Measurements from ENCODE around the gene UQCRQ. TPM values are rescaled to one million over a fixed set of nuclear protein-coding genes. Genes with fewer than 3 reads are reported as not detected.

The UQCRQ gene
- total RNA-seq, 2 experiments from 2014 or later = 540 to 565 TPM

DNA sequence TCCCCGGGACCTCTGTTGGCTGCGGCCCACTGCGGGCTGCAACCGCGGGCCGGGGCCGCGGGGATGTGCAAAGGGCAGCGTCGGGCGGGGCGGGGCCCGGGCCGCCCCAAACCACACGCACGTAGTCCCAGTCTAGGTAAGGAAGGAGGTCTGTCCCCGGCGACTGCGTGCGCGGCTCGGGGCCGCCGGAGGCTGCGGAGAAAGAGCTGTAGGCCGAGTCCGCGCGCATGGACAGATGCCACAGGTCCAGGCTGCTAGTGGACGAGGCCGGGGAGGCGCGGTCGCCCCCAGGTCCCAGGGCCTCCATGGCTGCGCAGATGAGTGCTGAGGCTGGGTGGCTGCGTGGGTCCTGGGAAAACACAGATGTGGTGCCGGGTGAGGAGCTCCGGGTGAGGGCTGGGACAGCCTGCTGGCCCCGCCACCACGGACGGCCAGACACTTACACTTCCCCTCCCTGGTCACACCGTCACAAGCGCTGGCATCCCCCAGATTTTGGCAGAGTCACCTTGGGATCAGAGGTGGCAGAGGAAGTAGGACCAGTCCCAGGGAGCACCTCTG lies 40.5 kb upstream of the UQCRQ start:
- no peaks in the 10 kb centered on the region for H3K4me1 Mint-ChIP-seq (ENCODE audit: low read depth)
- H3K9me3 Mint-ChIP-seq = no peaks in the 10 kb centered on the region
- ChIA-PET POLR2A (no interaction called here), CTCF (interaction anchor here (1.3 to 1.7 kb wide), 2 partner anchors 9 to 320 kb away, joined by 4 to 7 read pairs; no protein-coding TSS in a partner anchor)
- no peak overlapping the region for H3K27ac Mint-ChIP-seq
- no peak overlapping the region for H3K4me3 Mint-ChIP-seq
- DNase-seq = no peak
- H3K27me3 Mint-ChIP-seq = peaks cover 42% of the 10 kb centered on the region
- no peaks in the 10 kb centered on the region for H3K36me3 Mint-ChIP-seq
- intact Hi-C loops (cut with micrococcal nuclease) = no loop called here

- Mint-ChIP-seq H3K36me3 (no peaks in the 10 kb centered on the region), H3K27me3 (peaks cover 49% of the 10 kb centered on the region), H3K27ac (no peak overlapping the region), H3K4me1 (ENCODE audit: low read depth) (no peaks in the 10 kb centered on the region), H3K9me3 (no peaks in the 10 kb centered on the region), H3K4me3 (no peak overlapping the region)
- no peak for DNase-seq
- POLR2A ChIA-PET = no interaction called here
- CTCF ChIA-PET = interaction anchor here (1.7 kb wide), 1 partner anchor 9 kb away, joined by 7 read pairs; no protein-coding TSS in a partner anchor
- intact Hi-C loops (cut with micrococcal nuclease) = no loop called here
These were observed 39.9 kb upstream of the UQCRQ start for GRCh38 chr5:132826424-132827082.

GRCh38 chr5:132827943-132828673 lies 38.3 kb upstream of the UQCRQ start:
- Mint-ChIP-seq H3K27me3 (peaks cover 50% of the 10 kb centered on the region), H3K36me3 (no peaks in the 10 kb centered on the region), H3K27ac (no peak overlapping the region), H3K4me1 (ENCODE audit: low read depth) (no peaks in the 10 kb centered on the region), H3K9me3 (no peaks in the 10 kb centered on the region), H3K4me3 (no peak overlapping the region)
- no peak for DNase-seq
- intact Hi-C loops (cut with micrococcal nuclease) = no loop called here
- POLR2A ChIA-PET = no interaction called here
- CTCF ChIA-PET = interaction anchor here (0.5 to 2.9 kb wide), 11 partner anchors 8 to 302 kb away, joined by 3 to 17 read pairs (median 3); no protein-coding TSS in a partner anchor

GRCh38 chr5:132828846-132829494 lies 37.5 kb upstream of the UQCRQ start:
- peak overlapping the region; percentile 13 for H3K4me3 Mint-ChIP-seq
- H3K9me3 Mint-ChIP-seq = no peaks in the 10 kb centered on the region
- CTCF ChIA-PET = interaction anchor here (0.5 to 2.9 kb wide), 12 partner anchors 9 to 303 kb away, joined by 3 to 17 read pairs (median 3); no protein-coding TSS in a partner anchor
- POLR2A ChIA-PET = interaction anchor here (1.3 kb wide), 1 partner anchor 91 kb away, joined by 3 read pairs; the partner anchor contains the start of gene KIF3A
- peaks cover 47% of the 10 kb centered on the region for H3K27me3 Mint-ChIP-seq
- H3K27ac Mint-ChIP-seq = no peak overlapping the region
- H3K4me1 Mint-ChIP-seq (ENCODE audit: low read depth) = no peaks in the 10 kb centered on the region
- intact Hi-C loops (cut with micrococcal nuclease) = no loop called here
- no peaks in the 10 kb centered on the region for H3K36me3 Mint-ChIP-seq
- no peak for DNase-seq

DNA sequence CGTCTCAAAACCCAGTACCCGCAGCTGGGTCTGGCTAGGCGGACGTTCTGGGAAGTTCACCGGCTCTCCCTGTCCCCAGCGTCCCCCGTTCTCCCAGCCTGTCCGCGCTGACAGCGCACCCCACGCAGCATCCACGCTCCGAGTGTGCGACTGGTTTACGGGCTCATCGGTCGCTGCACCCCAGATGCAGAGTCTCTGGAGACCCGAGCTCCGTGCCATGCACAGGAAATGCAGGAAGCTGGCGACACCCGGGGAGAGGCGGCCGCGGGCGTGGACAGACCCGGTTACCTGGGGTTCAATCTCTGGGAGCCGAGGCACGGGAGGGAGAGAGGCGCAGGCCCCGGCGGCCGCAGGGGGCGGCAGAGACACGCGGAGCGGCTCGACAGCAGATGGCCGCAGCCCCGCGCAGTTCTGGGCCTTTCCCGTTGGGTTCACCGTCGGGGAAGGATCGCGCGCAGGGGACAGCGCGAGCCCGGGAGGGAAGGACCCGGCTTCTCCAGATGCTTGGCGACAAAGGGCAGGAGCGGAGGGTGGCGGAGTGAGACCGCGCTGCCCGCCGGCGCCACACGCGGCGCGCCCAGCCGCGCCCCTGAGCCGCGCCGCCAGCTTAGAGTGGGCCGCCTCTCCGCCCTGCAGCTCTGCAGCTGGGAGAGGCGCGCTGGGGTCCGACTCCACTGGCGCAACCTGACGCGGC lies 36.6 kb upstream of the UQCRQ start:
- H3K27me3 Mint-ChIP-seq = peaks cover 41% of the 10 kb centered on the region
- CTCF ChIA-PET = interaction anchor here (0.6 to 2.9 kb wide), 13 partner anchors 9 to 304 kb away, joined by 3 to 17 read pairs (median 4); no protein-coding TSS in a partner anchor
- no peak overlapping the region for H3K27ac Mint-ChIP-seq
- H3K9me3 Mint-ChIP-seq = no peaks in the 10 kb centered on the region
- DNase-seq = peak; percentile 80
- peak overlapping the region; percentile 83 for H3K4me3 Mint-ChIP-seq
- H3K36me3 Mint-ChIP-seq = no peaks in the 10 kb centered on the region
- H3K4me1 Mint-ChIP-seq (ENCODE audit: low read depth) = no peaks in the 10 kb centered on the region
- POLR2A ChIA-PET = interaction anchor here (1.3 kb wide), 1 partner anchor 92 kb away, joined by 3 read pairs; the partner anchor contains the start of gene KIF3A
- intact Hi-C loops (cut with micrococcal nuclease) = loop anchor here (2.0 kb wide), 1 partner anchor 53 kb away; no protein-coding TSS in a partner anchor

DNA sequence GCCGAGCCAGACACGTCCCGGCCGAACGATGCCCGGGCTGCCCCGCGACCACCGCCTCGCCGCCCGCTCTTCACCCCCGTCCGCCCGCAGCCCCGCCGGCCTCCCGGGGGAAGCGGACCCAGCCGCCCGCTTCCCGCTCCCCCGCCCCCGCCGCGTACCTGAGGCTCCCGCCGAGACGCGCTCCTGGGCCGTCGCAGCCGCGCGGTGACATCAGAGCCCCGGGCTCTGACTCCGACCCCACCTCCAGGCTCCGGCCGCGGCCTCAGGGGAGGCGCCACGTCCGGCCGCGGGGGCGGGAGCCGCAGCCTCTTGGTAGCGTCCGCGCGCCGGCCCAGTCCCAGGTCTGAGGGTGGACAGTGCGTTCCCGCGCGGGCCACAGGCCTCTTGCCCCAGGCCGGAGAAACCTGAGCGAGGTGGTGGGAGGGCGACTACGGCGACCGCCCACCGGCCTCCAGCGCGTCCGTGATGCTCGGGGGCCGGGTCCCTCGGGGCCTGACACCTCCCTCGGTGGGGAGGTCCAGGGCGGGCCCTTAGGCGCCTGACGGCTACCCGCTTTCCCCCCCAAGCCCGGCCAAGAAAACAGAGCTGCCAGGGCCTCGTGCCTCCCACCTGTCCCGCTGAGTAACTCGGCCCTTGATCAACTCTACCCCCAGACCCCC lies 35.9 kb upstream of the UQCRQ start, which contains the start of gene SHROOM1:
Gene SHROOM1, minus strand, starts transcription at position 212 of the 659 bp plus-strand sequence. CDS start 4,507 bp downstream, outside the sequence.
- no peaks in the 10 kb centered on the region for H3K36me3 Mint-ChIP-seq
- no peak within 1 kb of the TSS for H3K27ac Mint-ChIP-seq
- ChIA-PET POLR2A (interaction anchor here (1.3 kb wide), 1 partner anchor 93 kb away, joined by 3 read pairs; the partner anchor contains the start of gene KIF3A), CTCF (interaction anchor here (0.6 to 2.9 kb wide), 11 partner anchors 9 to 444 kb away, joined by 3 to 17 read pairs (median 4); no protein-coding TSS in a partner anchor)
- DNase-seq = peak; percentile 50
- intact Hi-C loops (cut with micrococcal nuclease) = loop anchor here (2.0 kb wide), 1 partner anchor 52 kb away; no protein-coding TSS in a partner anchor
- H3K4me1 Mint-ChIP-seq (ENCODE audit: low read depth) = no peaks in the 10 kb centered on the region
- H3K27me3 Mint-ChIP-seq = peaks cover 37% of the 10 kb centered on the region
- H3K9me3 Mint-ChIP-seq = no peaks in the 10 kb centered on the region
- peak within 1 kb of the TSS; percentile 83 for H3K4me3 Mint-ChIP-seq

GRCh38 chr5:132831095-132831860 lies 35.2 kb upstream of the UQCRQ start:
- H3K9me3 Mint-ChIP-seq = no peaks in the 10 kb centered on the region
- no peaks in the 10 kb centered on the region for H3K36me3 Mint-ChIP-seq
- DNase-seq = no peak
- ChIA-PET CTCF (interaction anchor here (1.0 to 5.4 kb wide), 5 partner anchors 8 to 445 kb away, joined by 3 to 24 read pairs (median 4); no protein-coding TSS in a partner anchor), POLR2A (no interaction called here)
- no peak overlapping the region for H3K27ac Mint-ChIP-seq
- peak overlapping the region; percentile 59 for H3K4me3 Mint-ChIP-seq
- peaks cover 33% of the 10 kb centered on the region for H3K27me3 Mint-ChIP-seq
- intact Hi-C loops (cut with micrococcal nuclease) = loop anchor here (2.0 kb wide), 1 partner anchor 52 kb away; no protein-coding TSS in a partner anchor
- no peaks in the 10 kb centered on the region for H3K4me1 Mint-ChIP-seq (ENCODE audit: low read depth)

GRCh38 chr5:132832612-132833011 lies 33.8 kb upstream of the UQCRQ start:
- POLR2A ChIA-PET = no interaction called here
- Mint-ChIP-seq H3K27ac (no peak overlapping the region), H3K36me3 (no peaks in the 10 kb centered on the region), H3K9me3 (no peaks in the 10 kb centered on the region), H3K4me1 (ENCODE audit: low read depth) (no peaks in the 10 kb centered on the region), H3K27me3 (peaks cover 24% of the 10 kb centered on the region), H3K4me3 (no peak overlapping the region)
- CTCF ChIA-PET = interaction anchor here (5.4 kb wide), 1 partner anchor 13 kb away, joined by 24 read pairs; no protein-coding TSS in a partner anchor
- DNase-seq = no peak
- intact Hi-C loops (cut with micrococcal nuclease) = no loop called here

DNA sequence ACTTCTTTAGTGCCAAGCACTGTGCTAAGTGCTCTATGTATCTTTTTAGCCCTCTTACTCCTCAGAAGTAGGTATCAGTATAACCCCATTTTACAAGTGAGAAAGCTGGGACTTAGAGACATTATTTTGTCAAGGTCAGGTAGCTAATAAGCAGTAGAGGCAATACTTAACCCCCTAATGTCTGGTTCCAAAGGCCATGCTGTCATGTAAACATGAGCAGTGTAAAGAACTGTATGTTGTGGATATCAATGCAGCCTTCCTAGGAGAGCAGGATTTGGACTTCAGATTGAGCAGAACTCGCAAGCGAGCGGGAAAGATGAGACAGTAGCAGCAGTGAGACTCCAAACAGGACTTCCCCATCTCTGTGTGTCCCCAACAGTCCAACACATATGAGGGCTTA lies 32.4 kb upstream of the UQCRQ start:
- POLR2A ChIA-PET = no interaction called here
- DNase-seq = no peak
- Mint-ChIP-seq H3K27ac (no peak overlapping the region), H3K4me1 (ENCODE audit: low read depth) (no peaks in the 10 kb centered on the region), H3K9me3 (no peaks in the 10 kb centered on the region), H3K27me3 (peaks cover 18% of the 10 kb centered on the region), H3K4me3 (no peak overlapping the region), H3K36me3 (no peaks in the 10 kb centered on the region)
- CTCF ChIA-PET = interaction anchor here (1.2 to 5.4 kb wide), 2 partner anchors 14 to 49 kb away, joined by 3 to 24 read pairs; no protein-coding TSS in a partner anchor
- intact Hi-C loops (cut with micrococcal nuclease) = no loop called here

DNA sequence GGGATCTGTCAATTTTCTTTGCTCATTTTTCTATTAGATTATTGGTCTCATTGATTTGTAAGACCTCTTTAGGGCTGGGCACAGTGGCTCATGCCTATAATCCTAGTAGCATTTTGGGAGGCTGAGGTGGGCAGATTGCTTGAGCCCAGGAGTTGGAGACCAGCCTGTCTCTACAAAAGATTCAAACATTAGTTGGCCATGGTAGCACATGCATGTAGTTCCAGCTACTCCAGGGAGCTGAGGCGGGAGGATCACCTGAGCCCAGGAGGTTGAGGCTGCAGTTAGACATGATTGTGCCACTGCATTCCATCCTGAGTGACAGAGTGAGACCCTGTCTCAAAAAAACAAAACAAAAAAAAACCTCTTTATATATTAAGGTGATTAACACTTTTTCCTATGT lies 29.6 kb upstream of the UQCRQ start:
- intact Hi-C loops (cut with micrococcal nuclease) = no loop called here
- ChIA-PET POLR2A (interaction anchor here (1.1 kb wide), 1 partner anchor 29 kb away, joined by 3 read pairs; the partner anchor contains the start of genes GDF9 and UQCRQ), CTCF (no interaction called here)
- Mint-ChIP-seq H3K4me3 (no peak overlapping the region), H3K9me3 (no peaks in the 10 kb centered on the region), H3K4me1 (ENCODE audit: low read depth) (no peaks in the 10 kb centered on the region), H3K27me3 (peaks cover 2% of the 10 kb centered on the region), H3K36me3 (no peaks in the 10 kb centered on the region), H3K27ac (no peak overlapping the region)
- no peak for DNase-seq
